22Rv1 (cell line): ENCODE measurements around the gene SPTLC1.

ENCODE experiments used
- ZFX ChIP-seq: fragments of 450-650 bp; IDR thresholded peaks from 2 replicates; pipeline ENCODE4 v1.6.1; 2017; ENCODE audit warnings: antibody characterized with exemption, borderline replicate concordance
- TF ChIP-seq, protein P1 (sequence below): fragments of 450-650 bp; IDR thresholded peaks from 2 replicates; pipeline ENCODE4 v1.5.1; 2017; ENCODE audit warnings: mild to moderate bottlenecking

DNA sequence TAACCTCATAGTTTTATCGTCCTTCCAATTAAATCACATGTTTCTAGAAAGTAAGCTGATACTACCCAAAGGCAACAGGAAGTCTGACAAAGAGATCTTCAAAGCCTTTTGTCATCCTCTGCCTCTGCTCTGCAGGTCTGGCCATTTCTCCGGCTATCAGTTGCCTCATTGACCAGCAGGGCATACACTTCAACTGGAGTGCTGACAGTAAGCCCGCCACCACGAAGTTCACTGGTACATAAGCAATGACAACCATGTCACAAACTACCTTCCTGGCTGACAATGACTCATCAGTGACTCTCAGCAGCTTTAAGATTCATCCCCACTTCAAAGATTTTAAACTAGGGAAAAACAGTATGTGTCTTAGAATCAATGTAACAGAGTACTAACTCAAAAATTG is 20.6 kb downstream of the SPTLC1 start:
- TF ChIP-seq, protein P1, sequence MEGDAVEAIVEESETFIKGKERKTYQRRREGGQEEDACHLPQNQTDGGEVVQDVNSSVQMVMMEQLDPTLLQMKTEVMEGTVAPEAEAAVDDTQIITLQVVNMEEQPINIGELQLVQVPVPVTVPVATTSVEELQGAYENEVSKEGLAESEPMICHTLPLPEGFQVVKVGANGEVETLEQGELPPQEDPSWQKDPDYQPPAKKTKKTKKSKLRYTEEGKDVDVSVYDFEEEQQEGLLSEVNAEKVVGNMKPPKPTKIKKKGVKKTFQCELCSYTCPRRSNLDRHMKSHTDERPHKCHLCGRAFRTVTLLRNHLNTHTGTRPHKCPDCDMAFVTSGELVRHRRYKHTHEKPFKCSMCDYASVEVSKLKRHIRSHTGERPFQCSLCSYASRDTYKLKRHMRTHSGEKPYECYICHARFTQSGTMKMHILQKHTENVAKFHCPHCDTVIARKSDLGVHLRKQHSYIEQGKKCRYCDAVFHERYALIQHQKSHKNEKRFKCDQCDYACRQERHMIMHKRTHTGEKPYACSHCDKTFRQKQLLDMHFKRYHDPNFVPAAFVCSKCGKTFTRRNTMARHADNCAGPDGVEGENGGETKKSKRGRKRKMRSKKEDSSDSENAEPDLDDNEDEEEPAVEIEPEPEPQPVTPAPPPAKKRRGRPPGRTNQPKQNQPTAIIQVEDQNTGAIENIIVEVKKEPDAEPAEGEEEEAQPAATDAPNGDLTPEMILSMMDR, result no peak
- TF ChIP-seq ZFX, result no peak
